Dedifferentiated amniotic fluid mesenchymal stem cell (primary cell): ENCODE measurements around the gene KIRREL3.
A peak's percentile ranks its signal among the peaks of the same experiment; 100 is the strongest.

Experiments used
- DNase-seq: peaks from one replicate; pipeline ENCODE4 v3.0.0-alpha.2; 2016; ENCODE audit errors: extremely low spot score

The KIRREL3 gene

DNA sequence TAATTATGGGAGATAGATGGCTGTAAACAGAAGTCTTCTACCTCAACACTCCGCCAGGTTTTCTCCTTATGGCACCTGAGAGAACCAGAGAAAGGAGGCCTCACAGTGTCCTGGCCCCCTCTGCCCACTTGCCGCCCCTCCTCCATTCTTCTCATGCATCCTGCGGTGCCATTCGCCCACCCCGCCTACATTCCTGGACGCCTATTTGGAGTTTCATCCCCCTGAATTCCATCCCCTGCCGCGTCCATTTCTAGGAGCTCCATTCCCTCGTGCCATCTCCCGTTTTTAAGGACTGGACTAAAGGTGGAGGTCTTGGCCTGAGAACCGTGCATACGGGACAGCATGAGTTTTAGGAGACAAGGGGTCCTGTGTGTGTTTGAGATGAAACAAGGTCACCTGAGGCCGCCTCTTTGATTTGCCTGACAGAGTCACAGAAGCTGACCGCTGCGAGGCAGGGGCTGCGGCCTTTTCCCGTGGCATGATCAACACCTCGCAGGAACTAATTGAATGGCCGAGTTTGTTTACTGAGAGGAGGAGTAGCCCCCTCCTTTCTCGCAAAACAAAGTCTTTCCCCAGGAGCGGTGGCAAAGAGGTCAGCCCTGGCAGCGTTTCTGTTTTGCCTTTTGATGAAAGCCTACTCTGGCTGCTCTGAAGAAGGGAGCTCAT is 398.9 kb downstream of the KIRREL3 start:
- DNase-seq, result no peak

DNA sequence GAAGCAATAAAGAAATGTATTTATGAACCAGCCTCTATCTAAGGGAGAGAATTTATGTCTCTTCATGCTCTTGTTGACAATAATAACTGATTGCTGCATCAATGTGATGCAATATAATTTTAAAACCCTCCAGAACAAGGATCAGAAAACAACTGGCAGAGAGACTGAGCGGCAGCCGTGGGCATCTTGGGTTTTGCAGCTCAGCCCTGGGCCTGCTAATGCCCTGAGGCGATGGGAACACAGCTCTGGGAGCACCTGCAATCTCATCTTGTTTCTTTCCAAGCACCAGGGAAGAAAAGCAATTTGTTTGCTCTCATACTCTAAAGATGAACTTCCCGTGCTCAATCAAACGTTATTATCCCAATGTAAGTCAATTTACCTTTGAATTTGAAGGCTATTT is 399.4 kb downstream of the KIRREL3 start:
- DNase-seq, result no peak

DNA sequence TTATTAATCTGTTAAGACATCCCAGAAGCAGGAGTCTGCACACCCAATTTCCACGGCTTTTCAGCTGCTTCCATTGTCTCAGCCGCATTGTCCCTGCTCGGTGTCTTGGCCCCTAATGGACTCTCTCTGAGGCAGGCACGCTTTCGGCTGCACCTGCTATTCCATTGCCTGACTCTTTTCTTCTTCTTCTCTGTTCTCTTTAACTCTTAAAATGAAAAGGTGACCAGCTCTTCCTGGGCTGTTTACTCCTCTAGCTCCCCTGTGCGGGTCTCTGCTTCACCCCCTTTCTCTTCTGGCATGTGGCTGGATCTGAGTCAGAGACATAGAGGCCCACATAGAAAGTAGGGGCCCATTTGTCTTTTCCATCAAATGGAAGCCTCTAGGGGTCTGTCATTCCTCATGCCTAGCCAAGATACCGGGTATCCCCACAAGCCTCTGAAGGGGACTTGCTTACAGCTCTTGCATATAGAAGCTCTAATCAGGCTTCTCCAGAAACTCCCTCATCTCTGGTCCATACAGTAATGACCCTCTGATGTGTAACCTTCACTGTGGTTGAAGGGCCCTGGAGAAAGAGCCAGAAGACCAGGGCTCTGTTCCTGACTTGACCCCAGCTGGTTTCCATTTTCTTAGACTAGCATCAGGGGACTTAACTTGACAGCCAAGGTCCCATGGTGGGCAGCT is 401.2 kb downstream of the KIRREL3 start:
- no peak for DNase-seq

GRCh38 chr11:126598344-126599216 is 402.0 kb downstream of the KIRREL3 start:
- DNase-seq, result no peak

DNA sequence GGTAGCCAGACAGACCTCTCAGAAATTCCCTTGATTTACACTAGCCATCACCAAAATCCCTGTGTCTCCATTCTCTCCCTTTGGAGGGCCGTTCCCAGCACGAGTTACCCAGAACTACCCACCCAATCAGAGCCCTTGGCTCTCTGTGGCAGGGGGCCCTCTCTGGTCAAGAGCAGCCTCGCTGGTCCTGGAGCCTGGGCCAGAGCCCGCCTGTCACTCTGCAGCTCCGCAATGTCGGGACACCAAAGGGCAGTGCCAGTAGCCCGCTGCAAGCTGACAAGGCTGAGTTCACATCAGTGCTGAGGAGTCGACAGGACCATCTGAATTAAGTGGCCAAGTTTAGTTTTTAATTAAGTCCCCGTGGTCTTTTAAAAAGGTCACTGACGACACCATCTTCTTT is 403.5 kb downstream of the KIRREL3 start:
- no peak for DNase-seq

GRCh38 chr11:126596474-126596873 is 404.1 kb downstream of the KIRREL3 start:
- DNase-seq, result no peak

- no peak for DNase-seq
Observed at GRCh38 chr11:126595560-126595959, 405.0 kb downstream of the KIRREL3 start.

DNA sequence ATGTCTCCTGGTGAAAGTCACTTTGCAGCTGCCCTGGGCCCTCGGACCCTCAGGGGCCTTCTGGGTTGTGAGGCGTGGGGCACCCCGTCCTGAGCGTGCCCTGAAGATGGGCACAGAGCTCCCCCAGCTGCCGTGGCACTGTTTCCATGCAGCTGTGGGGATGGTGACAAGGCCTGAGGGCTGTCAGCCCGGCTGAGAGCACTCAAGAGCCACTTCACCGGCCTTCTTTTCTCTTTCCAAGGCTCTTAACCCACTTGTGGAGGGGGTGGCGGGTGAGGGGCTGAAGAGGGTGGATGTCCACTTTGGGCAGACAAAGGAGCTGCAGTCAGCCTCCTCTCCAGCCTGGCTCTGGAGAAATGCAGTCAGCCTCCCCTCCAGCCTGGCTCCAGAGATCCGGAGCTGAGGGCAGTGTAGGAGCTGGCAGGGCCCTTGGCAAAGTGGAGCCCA is 405.6 kb downstream of the KIRREL3 start:
- no peak for DNase-seq

DNA sequence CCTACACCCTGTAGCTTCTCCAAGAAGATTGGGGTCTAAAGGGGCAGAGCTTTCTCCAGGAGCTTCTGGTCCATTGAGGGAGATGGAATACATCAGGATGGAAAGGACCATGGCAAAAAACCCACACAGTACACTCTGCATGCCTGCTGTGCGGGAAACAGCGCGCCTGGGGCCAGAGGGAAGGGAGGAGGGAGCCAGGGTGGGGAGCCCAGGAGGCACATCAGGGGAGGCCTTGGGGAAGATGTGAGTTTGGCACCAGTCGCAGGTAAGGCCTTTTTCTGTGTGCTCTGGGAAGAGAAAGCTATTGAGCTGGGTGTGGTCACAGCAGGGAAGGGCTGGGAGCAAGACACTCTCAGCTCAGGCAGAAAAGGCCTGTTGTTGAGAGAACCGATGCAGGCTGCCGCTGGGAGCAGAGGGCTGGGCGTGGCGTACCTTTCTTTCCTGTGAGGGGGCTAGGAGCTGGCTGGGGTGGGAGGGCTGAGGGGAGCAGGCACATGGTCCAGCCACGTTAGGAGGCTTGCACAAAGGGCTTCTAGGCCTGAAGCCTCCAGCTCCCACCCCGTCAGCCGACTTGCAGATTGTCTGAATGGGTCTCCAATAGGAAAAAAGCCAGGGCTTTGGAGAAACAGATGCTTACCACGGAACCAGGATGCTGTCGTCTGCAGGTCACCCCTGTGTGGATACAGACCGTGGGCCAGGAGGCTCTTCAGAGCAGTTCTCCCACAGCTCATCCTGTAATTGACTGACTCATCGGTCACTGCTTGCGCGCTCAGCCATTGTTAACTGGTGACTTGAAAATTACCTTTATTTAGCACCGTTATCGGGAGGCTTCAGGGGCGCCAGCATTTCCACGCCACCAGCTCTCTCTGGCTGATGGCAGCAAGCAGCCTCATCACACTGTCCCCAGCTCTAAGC is 407.8 kb downstream of the KIRREL3 start:
- DNase-seq, result no peak

DNA sequence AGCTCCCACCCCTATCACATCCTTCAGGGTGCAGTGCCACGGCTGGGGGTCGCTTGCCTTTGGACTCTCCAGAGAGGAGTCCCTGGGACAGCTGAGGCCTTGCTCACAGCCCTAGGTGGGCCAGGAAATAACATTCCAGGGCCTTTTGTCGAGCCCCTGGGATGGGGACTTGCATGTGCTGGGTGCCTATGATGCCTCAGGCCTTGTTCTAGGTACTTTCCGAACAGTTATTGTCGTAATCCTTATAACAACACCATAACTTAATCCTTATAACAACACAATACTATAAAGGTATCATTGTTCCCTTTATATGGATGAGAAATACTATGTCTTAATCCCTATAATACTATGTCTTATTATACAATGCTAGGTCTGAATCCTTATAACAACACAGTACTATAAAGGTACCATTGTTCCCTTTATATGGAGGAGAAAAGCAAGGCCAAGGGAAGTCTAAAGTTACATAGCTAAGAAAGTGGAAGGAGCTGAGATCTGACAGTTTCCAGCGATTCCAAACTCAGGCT is 408.5 kb downstream of the KIRREL3 start:
- DNase-seq, result no peak

DNA sequence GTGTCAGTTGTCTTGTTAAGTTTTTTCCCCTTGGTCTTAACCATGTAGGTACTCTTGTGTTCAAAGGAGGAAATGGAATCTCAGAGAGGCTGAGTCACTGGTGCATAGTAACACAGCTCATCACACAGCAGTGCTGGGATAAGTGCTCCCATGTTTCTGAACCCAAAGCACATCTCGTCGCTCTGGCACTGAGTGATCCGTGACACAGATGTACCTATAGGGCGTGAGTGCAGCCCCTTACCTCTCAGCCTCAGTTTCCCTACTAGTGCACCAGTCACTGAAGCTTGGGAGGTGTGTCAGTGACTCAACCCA is 411.1 kb downstream of the KIRREL3 start:
- DNase-seq, result no peak

GRCh38 chr11:126588630-126589491 is 411.7 kb downstream of the KIRREL3 start:
- no peak for DNase-seq

GRCh38 chr11:126587541-126587940 is 413.0 kb downstream of the KIRREL3 start:
- no peak for DNase-seq

DNA sequence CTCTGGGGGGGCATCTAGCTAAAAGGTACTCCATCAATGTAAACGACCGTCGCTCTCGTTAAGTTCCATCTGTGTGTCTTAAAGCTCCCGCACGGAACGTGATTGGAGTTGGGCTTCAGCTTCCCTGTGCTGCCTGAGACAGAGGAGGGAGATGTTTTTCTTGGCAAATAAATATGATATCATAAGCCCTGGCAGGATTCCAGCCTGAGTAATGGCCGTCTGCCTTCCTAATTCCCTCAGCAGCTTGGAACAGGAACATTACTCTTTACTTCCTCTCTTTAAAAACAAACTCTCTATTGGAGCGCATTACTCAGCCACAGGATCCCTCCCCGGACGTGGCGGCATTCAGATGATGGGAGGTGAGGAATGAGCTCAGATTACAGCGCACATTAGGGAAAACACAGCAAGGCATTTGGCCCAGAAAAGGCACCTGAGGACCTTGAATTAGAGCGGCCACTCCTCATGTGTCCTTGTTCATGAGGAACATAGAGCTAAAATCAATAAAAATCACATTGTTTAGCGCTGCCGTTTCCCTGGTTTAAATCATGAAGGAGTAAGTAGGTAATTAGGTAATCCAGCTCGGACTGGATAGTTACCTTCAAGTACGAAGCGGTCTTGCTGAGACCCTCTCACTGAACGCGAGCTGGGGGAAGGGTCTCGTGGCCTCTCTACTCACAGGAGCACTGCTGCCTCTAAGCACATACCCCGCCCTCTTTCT is 414.6 kb downstream of the KIRREL3 start:
- DNase-seq, result peak; percentile 89

DNA sequence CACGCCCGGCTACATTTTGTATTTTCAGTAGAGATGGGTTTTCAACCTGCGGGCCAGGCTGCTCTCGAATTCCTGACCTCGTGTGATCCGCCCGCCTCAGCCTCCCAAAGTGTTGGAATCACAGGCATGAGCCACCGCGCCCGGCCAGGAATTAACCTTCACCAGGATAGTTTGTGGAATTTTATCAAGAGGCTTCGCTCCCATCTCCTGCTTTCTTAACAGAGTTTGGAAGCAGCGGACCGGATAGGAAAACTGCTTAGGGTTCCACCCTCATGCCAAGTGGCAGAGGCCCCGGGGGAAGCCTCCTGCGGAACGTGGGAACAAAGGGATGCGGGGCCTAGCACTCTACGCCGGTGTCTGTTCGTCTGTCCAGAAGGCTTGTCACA is 415.2 kb downstream of the KIRREL3 start:
- DNase-seq, result no peak

- no peak for DNase-seq
Observed at GRCh38 chr11:126583594-126584427, 416.8 kb downstream of the KIRREL3 start.

DNA sequence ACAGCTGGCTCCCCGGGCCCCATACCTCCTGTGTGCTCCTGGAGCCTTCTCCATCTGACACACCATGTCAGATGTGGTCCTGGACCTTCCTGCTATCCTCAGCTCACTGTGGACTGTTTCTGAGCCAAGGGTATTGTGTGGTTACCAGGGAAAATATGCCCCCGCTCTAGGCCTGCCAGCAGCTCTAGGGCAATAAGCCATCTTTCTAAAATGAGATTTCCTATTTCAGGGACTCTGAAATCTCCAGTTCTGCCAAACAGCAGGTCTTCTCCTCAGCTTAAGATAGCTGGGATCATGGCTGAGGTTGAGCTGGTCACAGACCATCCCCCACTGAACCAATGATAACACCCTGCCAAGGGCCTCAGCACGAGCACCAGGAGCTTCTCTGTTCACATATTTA is 417.5 kb downstream of the KIRREL3 start:
- DNase-seq, result no peak

DNA sequence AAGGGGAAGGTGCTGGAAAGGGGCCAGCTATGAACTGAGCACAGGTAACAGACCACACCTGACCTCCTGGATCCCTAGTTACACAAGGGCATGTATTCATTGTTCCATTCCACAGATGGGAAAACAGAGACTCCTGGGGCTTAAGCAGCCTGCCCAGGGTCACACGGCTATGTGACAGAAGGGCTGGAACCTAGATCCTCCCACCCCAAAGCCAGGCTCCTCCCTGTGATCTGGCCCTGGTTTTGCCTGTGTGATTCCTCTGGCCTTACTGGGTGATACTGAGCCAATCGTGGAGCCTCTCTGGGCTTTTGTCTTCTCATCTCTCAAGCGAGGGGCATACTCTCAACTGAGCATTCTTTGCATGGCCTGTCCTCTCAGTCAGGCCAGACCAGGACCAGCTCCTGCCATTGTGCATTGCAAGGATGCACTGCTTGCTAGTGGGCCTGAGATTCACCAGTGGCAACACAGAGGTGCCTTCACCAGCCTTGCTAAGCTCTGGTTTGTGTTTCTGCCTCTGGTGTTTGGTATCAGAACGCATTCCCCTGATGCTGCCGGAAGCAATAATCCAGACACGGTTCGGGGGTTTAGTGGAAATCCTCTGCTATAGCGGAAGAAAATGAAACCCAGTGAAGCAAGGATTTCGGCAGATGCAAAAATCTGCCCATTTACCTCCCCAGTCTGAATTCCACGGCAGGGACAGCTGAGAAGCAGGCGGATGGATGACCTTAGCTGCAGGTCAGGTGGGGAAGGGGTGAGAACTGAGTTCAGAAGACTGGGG is 418.5 kb downstream of the KIRREL3 start:
- no peak for DNase-seq
